K562 (cell line): Measurements from ENCODE around the gene TTBK2. TPM values are rescaled to one million over a fixed set of nuclear protein-coding genes. Genes with fewer than 3 reads are reported as not detected.

Experiments used
- ATAC-seq: fragments of 200-7000 bp; cut with Tn5 transposase; 3 replicates; pipeline ENCODE4 v1.9.1; 2020; ENCODE audit warnings: moderate library complexity
- BruUV-seq: library from RNA; stranded (reverse); fragments of 400-500 nt; replicated peaks from 2 replicates; lab custom pipeline; 2021; lab: Mats Ljungman, UMichigan
- CTCF ChIA-PET: fragments of 300-600 bp; formaldehyde crosslinking; extraction: SDS; loops from one replicate; lab custom pipeline; 2021; ENCODE audit warnings: low intra/inter-chr PET ratio; lab: Yijun Ruan, JAX
- POLR2A ChIA-PET: fragments of 300-600, 350-650 bp; sonication (Branson Sonifier 250); formaldehyde crosslinking; extraction: SDS; loops from one replicate; lab custom pipeline; 2021; ENCODE audit warnings: antibody characterized with exemption, inconsistent platforms; lab: Yijun Ruan, JAX
- DNase-seq, 4 experiments: peaks; one replicate each; pipeline versions ENCODE4 v3.0.0 to v3.0.0-alpha.2; 2011 to 2018; ENCODE audit warnings: low spot score in 3 of 4, mixed read lengths in 3 of 4; ENCODE audit errors: extremely low read depth in 1 of 4
- FAIRE-seq: peaks from 2 replicates; lab custom pipeline; 2011; peaks lifted over from hg19 to GRCh38; lab: Jason Lieb, UNC
- H2AFZ ChIP-seq: 2 replicates; pipeline ENCODE4 v1.6.0; 2011; ENCODE audit warnings: low read depth, low read length, control low read depth, inconsistent platforms
- H3K27ac ChIP-seq: fragments of 200-600 bp; 3 replicates; pipeline ENCODE4 v1.8.0; 2011; ENCODE audit warnings: low read depth, mild to moderate bottlenecking, control low read depth, inconsistent platforms, low read length, moderate library complexity, mixed read lengths; ENCODE audit errors: extremely low read depth
- H3K27me3 ChIP-seq, 2 experiments: fragments of 300-600 bp in 1 of 2; 2 replicates in 1 of 2; 3 replicates in 1 of 2; pipeline versions ENCODE4 v1.6.0 to v1.8.0; 2011; ENCODE audit warnings: inconsistent platforms in 2 of 2, low read length in 2 of 2, mild to moderate bottlenecking in 1 of 2, mixed read lengths in 1 of 2, moderate library complexity in 1 of 2; ENCODE audit not compliant: control insufficient read depth in 2 of 2, insufficient read depth in 2 of 2
- H3K36me3 ChIP-seq: fragments of 300-600 bp; 3 replicates; pipeline ENCODE4 v1.8.0; 2011; ENCODE audit warnings: mild to moderate bottlenecking, low read length, inconsistent platforms; ENCODE audit not compliant: control insufficient read depth, insufficient read depth
- H3K4me1 ChIP-seq, 2 experiments: fragments of 200-600 bp in 1 of 2; replicated peaks in 1 of 2; 2 replicates in 1 of 2; 3 replicates in 1 of 2; pipeline versions ENCODE4 v1.5.1 to v1.8.0; 2011; ENCODE audit warnings: inconsistent platforms in 2 of 2, low read length in 2 of 2, mild to moderate bottlenecking in 1 of 2, mixed read lengths in 1 of 2, moderate library complexity in 1 of 2; ENCODE audit not compliant: control insufficient read depth in 2 of 2, insufficient read depth in 2 of 2
- H3K4me2 ChIP-seq: 2 replicates; pipeline ENCODE4 v1.6.1; 2011; ENCODE audit warnings: low read length, control low read depth, inconsistent platforms, mixed read lengths; ENCODE audit not compliant: insufficient read depth
- H3K4me3 ChIP-seq: fragments of 200-600 bp; sonication (generic), shearing (Covaris generic); 2 replicates; pipeline ENCODE4 v1.5.1; 2016; ENCODE audit warnings: control low read depth, inconsistent platforms
- H3K79me2 ChIP-seq: fragments of 200-600 bp; 3 replicates; pipeline ENCODE4 v1.8.0; 2011; ENCODE audit warnings: low read length, inconsistent platforms; ENCODE audit not compliant: control insufficient read depth, insufficient read depth
- H3K9ac ChIP-seq, 2 experiments: 2 replicates each; pipeline versions ENCODE4 v1.6.0 to v1.6.1; 2011; ENCODE audit warnings: low read depth in 2 of 2, low read length in 2 of 2, control low read depth in 1 of 2, inconsistent platforms in 1 of 2, mild to moderate bottlenecking in 1 of 2, mixed read lengths in 1 of 2; ENCODE audit not compliant: insufficient read depth in 1 of 2
- H3K9me1 ChIP-seq: one replicate; pipeline ENCODE4 v1.6.0; 2011; ENCODE audit warnings: inconsistent platforms, mild to moderate bottlenecking, low read length, moderate library complexity; ENCODE audit not compliant: control insufficient read depth, insufficient read depth
- H3K9me3 ChIP-seq: replicated peaks from 2 replicates; pipeline ENCODE4 v1.5.1; 2011; ENCODE audit warnings: low read depth, low read length, inconsistent platforms; ENCODE audit not compliant: control insufficient read depth, insufficient read depth
- H4K20me1 ChIP-seq: replicated peaks from 2 replicates; pipeline ENCODE4 v1.6.1; 2011; ENCODE audit warnings: low read length, inconsistent platforms, mixed read lengths; ENCODE audit not compliant: control insufficient read depth, insufficient read depth
- CBX1 ChIP-seq: sonication (generic); IDR thresholded peaks from 2 replicates; pipeline ENCODE4 v1.6.1; 2016; ENCODE audit warnings: antibody characterized with exemption, low read depth, mild to moderate bottlenecking
- ELK3 ChIP-seq: fragments of 450-650 bp; formaldehyde crosslinking; IDR thresholded peaks from 2 replicates; pipeline ENCODE4 v1.4.0; 2020; ENCODE audit warnings: mild to moderate bottlenecking
- ESRRB ChIP-seq: fragments of 250-450 bp; sonication (Bioruptor Pico); IDR thresholded peaks from 2 replicates; pipeline ENCODE4 v1.5.0; 2020; ENCODE audit warnings: mild to moderate bottlenecking, moderate library complexity, borderline replicate concordance
- PCBP2 ChIP-seq: fragments of 200-400 bp; formaldehyde crosslinking; IDR thresholded peaks from 2 replicates; pipeline ENCODE4 v1.6.1; 2018; ENCODE audit warnings: low read length, low read depth, mild to moderate bottlenecking, moderate library complexity; ENCODE audit not compliant: poor library complexity, severe bottlenecking
- ZNF766 ChIP-seq: fragments of 200-800 bp; sonication (Bioruptor generic); conservative IDR thresholded peaks from 2 replicates; pipeline ENCODE4 v1.6.1; 2016; ENCODE audit warnings: missing genetic modification characterization, missing compliant biosample characterization
- WGBS: fragments of 100-300 bp; shearing (Covaris generic); methylation state at CpG from one replicate; pipeline ENCODE4 v1.1.6; 2016; ENCODE audit warnings: low coverage, mixed read lengths; ENCODE audit not compliant: insufficient coverage; ENCODE audit errors: missing lambda C conversion rate; 5-methylcytosine and 5-hydroxymethylcytosine counted together
- in situ Hi-C: fragments of 300-500 bp; cut with MboI; formaldehyde crosslinking; loops from 4 replicates; pipeline ENCODE4 v1.15.0; 2018; ENCODE audit warnings: inconsistent platforms, mixed read lengths
- intact Hi-C: fragments of 100-400 bp; cut with micrococcal nuclease; formaldehyde crosslinking; loops from 2 replicates; pipeline ENCODE4 v1.14.2; 2022
- polyA plus RNA-seq, 8 experiments: library from polyadenylated mRNA; depleted of rRNA in 4 of 8; stranded (reverse) in 5 of 8; unstranded in 3 of 8; fragments of >200 nt; fragmentation: Nextera tagmentation in 2 of 8; fragmentation: Illumina TruSeq in 1 of 8; extraction: Ambion mirVana in 2 of 8; extraction: Trizol in 1 of 8; gene quantifications; 2 replicates each; pipeline versions ENCODE4 v1.2.1 to v1.2.3, GENCODE V29; 2011 to 2014; ENCODE audit warnings: inconsistent platforms in 1 of 8, missing spikeins in 1 of 8
- total RNA-seq, 7 experiments: library from RNA; depleted of rRNA in 6 of 7; stranded (reverse); fragments of >200 nt in 6 of 7; fragmentation: Illumina TruSeq in 2 of 7; extraction: Trizol in 2 of 7; gene quantifications; 2 replicates each; pipeline versions ENCODE4 v1.2.1 to v1.2.3, GENCODE V29; 2011 to 2021; ENCODE audit warnings: low replicate concordance in 1 of 7

Gene TTBK2
- total and polyA plus RNA-seq, 9 of the 15 experiments (the other 6 are each of a cell fraction or from before 2014, with no cell fraction given) = 0.89 to 8.0 (median 4.8) TPM

DNA sequence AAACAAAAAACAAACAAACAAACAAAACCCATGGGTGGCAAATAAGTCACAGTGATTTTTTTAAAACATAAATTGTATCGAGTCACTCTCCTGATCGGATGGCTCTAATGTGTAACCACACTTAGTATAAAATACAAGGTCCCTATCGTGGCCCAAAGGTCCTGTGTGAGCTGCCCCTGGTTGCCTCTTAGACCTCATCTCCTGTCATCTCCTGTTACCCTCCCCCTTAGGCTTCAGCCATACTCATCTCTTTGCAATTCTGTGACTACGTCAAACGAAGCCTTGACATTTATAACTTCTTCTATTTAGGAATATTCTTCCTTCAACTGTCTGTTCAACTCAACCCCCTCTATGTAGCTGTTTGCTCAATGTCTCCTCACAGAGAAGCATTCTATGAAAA is 43.9 kb upstream of the TTBK2 start:
- Histone ChIP-seq H3K4me3 (no peak overlapping the region), H3K27me3 (no peaks in the 10 kb centered on the region), H3K4me1 (no peaks in the 10 kb centered on the region; a peak in 1 of 5 replicates), H3K9ac (no peak overlapping the region), H3K79me2 (no peaks in the 10 kb centered on the region), H3K9me1 (no peaks in the 10 kb centered on the region), H3K36me3 (peaks cover 54% of the 10 kb centered on the region), H3K9me3 (no peaks in the 10 kb centered on the region), H2AFZ (no peak overlapping the region), H3K27ac (no peak overlapping the region), H4K20me1 (no peaks in the 10 kb centered on the region)
- intact Hi-C loops (no loop called here), in situ Hi-C loops (no loop called here)
- FAIRE-seq (no peak), DNase-seq (no peak)
- POLR2A ChIA-PET = interaction anchor here (0.6 kb wide), 1 partner anchor 154 kb away, joined by 3 read pairs; no protein-coding TSS in a partner anchor
- no TSS peak for BruUV-seq
- CTCF ChIA-PET = no interaction called here
- no peak for TF ChIP-seq ZNF766 (CRISPR knock-in tag)
- TF ChIP-seq PCBP2 = no peak
- TF ChIP-seq CBX1 = no peak
- TF ChIP-seq ESRRB = no peak
- TF ChIP-seq ELK3 (CRISPR knock-in tag) = no peak
- TF ChIP-seq, all 486 proteins: peak for 0
- no peak for ATAC-seq
- WGBS = 89% methylated on average over 5 of the region's 5 CpGs
- no peak overlapping the region for H3K4me2 ChIP-seq
